ENCODE results near the gene NOL3.

DNA sequence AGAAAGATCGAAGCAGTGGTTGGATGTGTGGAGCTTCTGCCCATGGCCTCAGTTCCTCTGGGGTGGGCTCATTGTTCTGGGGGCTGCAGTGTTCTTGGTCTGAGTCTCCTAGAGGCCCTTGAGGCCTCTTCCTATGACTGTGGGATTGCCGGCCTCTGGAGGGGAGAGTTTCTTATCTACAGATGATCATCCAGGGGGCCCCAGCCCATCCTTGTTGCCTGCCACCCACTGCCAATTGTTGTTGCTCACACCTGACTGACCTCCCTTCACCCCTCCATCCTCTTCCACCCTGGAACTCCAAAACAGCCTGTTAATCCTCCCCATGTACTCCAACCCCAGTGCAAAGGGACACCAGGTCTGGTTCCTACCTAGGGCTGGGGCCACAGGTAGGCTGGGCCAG, 25.4 kb upstream of the NOL3 start:
- no peak for TF ChIP-seq ZNF174 (CRISPR knock-in tag; IDR thresholded peaks at IDR 0.05)
- no peak for TF ChIP-seq BHLHE40 (IDR thresholded peaks at IDR 0.05; ENCODE audit: low read length)
- no peak for TF ChIP-seq TCF7 (IDR thresholded peaks at IDR 0.05; ENCODE audit: borderline replicate concordance)
- no peak for TF ChIP-seq POLR2A (conservative IDR thresholded peaks at IDR 0.05)
- no peak for TF ChIP-seq KLF16 (IDR thresholded peaks at IDR 0.05)
- TF ChIP-seq U2AF1 (optimal IDR thresholded peaks at IDR 0.05; ENCODE audit: low read depth, low read length) = no peak
